ENCODE data around the gene PRUNE2. TPM values are rescaled to one million over a fixed set of nuclear protein-coding genes. Genes with fewer than 3 reads are reported as not detected.

PRUNE2 gene
- total RNA-seq, 2 experiments from 2014 or later = 0.38 to 0.44 TPM

GRCh38 chr9:76571743-76572146 is 334.2 kb downstream of the PRUNE2 start:
- ChIA-PET CTCF (ENCODE audit: unreplicated experiment) (no interaction called here), POLR2A (no interaction called here)
- peak overlapping the region; percentile 29 for H3K27ac ChIP-seq (ENCODE audit: low read depth, low read length, poor library complexity, severe bottlenecking)
- peak overlapping the region; percentile 74 for H3K4me2 ChIP-seq (ENCODE audit: low read length)
- DNase-seq (ENCODE audit: low spot score) = no peak
- H3K9me3 ChIP-seq (ENCODE audit: low read length) = no peaks in the 10 kb centered on the region
- BruUV-seq (replicated peaks) = no TSS peak
- no peaks in the 10 kb centered on the region for H3K9me2 ChIP-seq (ENCODE audit: insufficient read depth, low read length)
- intact Hi-C loops (cut with micrococcal nuclease; ENCODE audit: unreplicated experiment) = no loop called here
- no peaks in the 10 kb centered on the region for H3K79me2 ChIP-seq (ENCODE audit: insufficient read depth, low read depth, low read length)
- peak overlapping the region; percentile 82 for H2AFZ ChIP-seq (ENCODE audit: low read length)
- H3K36me3 ChIP-seq (ENCODE audit: insufficient read depth, low read length) = no peaks in the 10 kb centered on the region; the same call in 1 of the 2 replicates
- H3K4me1 ChIP-seq (ENCODE audit: insufficient read depth, low read length, poor library complexity, severe bottlenecking) = peaks cover 29% of the 10 kb centered on the region
- peak overlapping the region; percentile 50 for H3K4me3 ChIP-seq (ENCODE audit: low read depth, low read length, poor library complexity, severe bottlenecking)
- TF ChIP-seq EZH2phosphoT487 (IDR thresholded peaks at IDR 0.05; ENCODE audit: borderline replicate concordance, low read depth, low read length) = no peak
- TF ChIP-seq CTCF (conservative IDR thresholded peaks at IDR 0.05; ENCODE audit: low read length) = no peak
- no peaks in the 10 kb centered on the region for H4K20me1 ChIP-seq (ENCODE audit: insufficient read depth, low read length)

GRCh38 chr9:76571288-76571687 is 334.6 kb downstream of the PRUNE2 start:
- POLR2A ChIA-PET = interaction anchor here (1.4 kb wide), 1 partner anchor 9 kb away, joined by 5 read pairs; no protein-coding TSS in a partner anchor
- Histone ChIP-seq H2AFZ (ENCODE audit: low read length) (peak overlapping the region; percentile 82), H3K4me3 (ENCODE audit: low read depth, low read length, poor library complexity, severe bottlenecking) (peak overlapping the region; percentile 50), H4K20me1 (ENCODE audit: insufficient read depth, low read length) (no peaks in the 10 kb centered on the region), H3K4me1 (ENCODE audit: insufficient read depth, low read length, poor library complexity, severe bottlenecking) (peaks cover 24% of the 10 kb centered on the region), H3K79me2 (ENCODE audit: insufficient read depth, low read depth, low read length) (no peaks in the 10 kb centered on the region), H3K36me3 (ENCODE audit: insufficient read depth, low read length) (no peaks in the 10 kb centered on the region; the same call in 1 of the 2 replicates), H3K9me2 (ENCODE audit: insufficient read depth, low read length) (no peaks in the 10 kb centered on the region), H3K27ac (ENCODE audit: low read depth, low read length, poor library complexity, severe bottlenecking) (peak overlapping the region; percentile 29), H3K4me2 (ENCODE audit: low read length) (peak overlapping the region; percentile 74), H3K9me3 (ENCODE audit: low read length) (no peaks in the 10 kb centered on the region)
- intact Hi-C loops (cut with micrococcal nuclease; ENCODE audit: unreplicated experiment) = no loop called here
- peak; percentile 62 for DNase-seq (ENCODE audit: low spot score)
- no TSS peak for BruUV-seq (replicated peaks)
- CTCF ChIA-PET (ENCODE audit: unreplicated experiment) = no interaction called here
- TF ChIP-seq CTCF (conservative IDR thresholded peaks at IDR 0.05; ENCODE audit: low read length) = no peak
- no peak for TF ChIP-seq EZH2phosphoT487 (IDR thresholded peaks at IDR 0.05; ENCODE audit: borderline replicate concordance, low read depth, low read length)

- POLR2A ChIA-PET = interaction anchor here (0.8 to 1.4 kb wide), 2 partner anchors 9 to 14 kb away, joined by 3 to 5 read pairs; no protein-coding TSS in a partner anchor
- Histone ChIP-seq H3K36me3 (ENCODE audit: insufficient read depth, low read length) (no peaks in the 10 kb centered on the region; the same call in 1 of the 2 replicates), H4K20me1 (ENCODE audit: insufficient read depth, low read length) (no peaks in the 10 kb centered on the region), H3K4me1 (ENCODE audit: insufficient read depth, low read length, poor library complexity, severe bottlenecking) (peaks cover 20% of the 10 kb centered on the region), H3K27ac (ENCODE audit: low read depth, low read length, poor library complexity, severe bottlenecking) (peak overlapping the region; percentile 29), H3K9me2 (ENCODE audit: insufficient read depth, low read length) (no peaks in the 10 kb centered on the region), H3K4me2 (ENCODE audit: low read length) (peak overlapping the region; percentile 74), H3K79me2 (ENCODE audit: insufficient read depth, low read depth, low read length) (no peaks in the 10 kb centered on the region), H2AFZ (ENCODE audit: low read length) (peak overlapping the region; percentile 82), H3K4me3 (ENCODE audit: low read depth, low read length, poor library complexity, severe bottlenecking) (no peak overlapping the region), H3K9me3 (ENCODE audit: low read length) (no peaks in the 10 kb centered on the region)
- no TSS peak for BruUV-seq (replicated peaks)
- no peak for TF ChIP-seq CTCF (conservative IDR thresholded peaks at IDR 0.05; ENCODE audit: low read length)
- TF ChIP-seq EZH2phosphoT487 (IDR thresholded peaks at IDR 0.05; ENCODE audit: borderline replicate concordance, low read depth, low read length) = no peak
- intact Hi-C loops (cut with micrococcal nuclease; ENCODE audit: unreplicated experiment) = no loop called here
- CTCF ChIA-PET (ENCODE audit: unreplicated experiment) = no interaction called here
- no peak for DNase-seq (ENCODE audit: low spot score)
Measured at GRCh38 chr9:76570826-76571225, 335.1 kb downstream of the PRUNE2 start.

All from OCI-LY7 (cell line).